ENCODE results near the gene DOP1A. TPM values are rescaled to one million over a fixed set of nuclear protein-coding genes. Genes with fewer than 3 reads are reported as not detected.

DOP1A gene
- total and polyA plus RNA-seq, 2 of the 4 experiments (the other 2 are of a cell fraction): 6.0 to 32.4 TPM

DNA sequence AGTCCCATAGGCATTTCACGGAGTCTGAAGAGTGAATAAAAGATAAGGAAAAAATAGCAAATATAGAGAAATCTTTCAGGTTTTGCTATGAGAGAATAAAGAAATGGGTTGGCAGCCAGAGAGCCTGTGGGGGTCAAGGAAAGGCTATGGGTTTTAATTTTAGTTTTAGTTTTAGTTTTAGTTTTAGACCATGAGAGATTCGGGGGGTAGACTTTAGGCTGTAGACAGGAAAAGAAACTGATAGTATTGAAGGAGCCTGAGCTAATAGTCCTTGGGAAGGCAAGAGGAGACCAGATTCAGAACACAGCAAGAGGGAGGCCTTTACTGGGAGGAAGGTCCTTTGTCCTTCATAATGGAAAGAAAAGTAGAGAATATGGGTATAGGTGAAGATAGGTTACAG is 19.3 kb downstream of the DOP1A start:
- Histone ChIP-seq H4K8ac (ENCODE audit: low read depth in 2 of 2, low read length in 2 of 2) (no peak overlapping the region), H3K36me3 (ENCODE audit: control insufficient read depth, insufficient read depth, low read length) (no peaks in the 10 kb centered on the region), H3K4me2 (ENCODE audit: low read depth, low read length) (no peak overlapping the region), H3K9me1 (ENCODE audit: insufficient read depth, low read length) (no peaks in the 10 kb centered on the region), H4K5ac (ENCODE audit: low read depth, low read length) (no peak overlapping the region), H3K56ac (ENCODE audit: extremely low read depth, insufficient read depth, low read length) (no peak overlapping the region), H3K4ac (ENCODE audit: low read depth, low read length) (no peak overlapping the region), H3K9me3 (ENCODE audit: control insufficient read depth, insufficient read depth, low read length) (no peaks in the 10 kb centered on the region), H3K4me1 (ENCODE audit: control insufficient read depth, insufficient read depth, low read length) (no peaks in the 10 kb centered on the region), H3K14ac (replicated peaks; ENCODE audit: low read depth, low read length) (no peak overlapping the region), H2BK5ac (ENCODE audit: low read depth, low read length, poor library complexity, severe bottlenecking) (no peak overlapping the region), H3K27ac (ENCODE audit: insufficient read depth, low read length) (no peak overlapping the region), H2BK20ac (ENCODE audit: low read depth, low read length) (no peak overlapping the region), H3K79me1 (ENCODE audit: low read depth in 1 of 2, low read length in 2 of 2) (no peaks in the 10 kb centered on the region; a peak in 1 of 4 replicates), H2AFZ (replicated peaks; ENCODE audit: low read length, poor library complexity) (no peak overlapping the region), H2AK5ac (ENCODE audit: low read depth, low read length) (no peak overlapping the region), H3K4me3 (ENCODE audit: insufficient read depth, low read depth, low read length) (no peak overlapping the region), H3K27me3 (ENCODE audit: control insufficient read depth, insufficient read depth, low read length) (no peaks in the 10 kb centered on the region), H3K18ac (ENCODE audit: low read depth, low read length) (no peak overlapping the region), H3K23ac (ENCODE audit: low read depth, low read length) (no peak overlapping the region), H2BK120ac (ENCODE audit: low read depth, low read length) (no peak overlapping the region), H2AK9ac (replicated peaks; ENCODE audit: low read depth, low read length, poor library complexity) (no peak overlapping the region), H4K91ac (ENCODE audit: insufficient read depth, low read depth, low read length) (no peak overlapping the region), H4K20me1 (ENCODE audit: insufficient read depth, low read length) (no peaks in the 10 kb centered on the region), H3K9ac (ENCODE audit: low read depth, low read length) (no peak overlapping the region), H2BK15ac (ENCODE audit: low read depth, low read length) (no peak overlapping the region)
- POLR2A ChIA-PET (ENCODE audit: unreplicated experiment): no interaction called here
- CTCF ChIA-PET: interaction anchor here (1.7 kb wide), 1 partner anchor 19 kb away, joined by 5 read pairs; the partner anchor contains the start of gene DOP1A
- TF ChIP-seq CHD1 (IDR thresholded peaks at IDR 0.05; ENCODE audit: low read depth, low read length): no peak
- TF ChIP-seq NFE2L2 (IDR thresholded peaks at IDR 0.05; ENCODE audit: low read depth, low read length): no peak
- no peak for TF ChIP-seq MAZ (IDR thresholded peaks at IDR 0.05; ENCODE audit: borderline replicate concordance, low read depth, low read length)
- no peak for TF ChIP-seq MAFK (IDR thresholded peaks at IDR 0.05; ENCODE audit: low read depth, low read length)
- TF ChIP-seq POLR2A (IDR thresholded peaks at IDR 0.05; ENCODE audit: low read depth, low read length): no peak
- no peak for TF ChIP-seq CEBPB (IDR thresholded peaks at IDR 0.05; ENCODE audit: low read depth, low read length)
- TF ChIP-seq RFX5 (IDR thresholded peaks at IDR 0.05; ENCODE audit: low read depth, low read length): no peak
- TF ChIP-seq, protein P1, sequence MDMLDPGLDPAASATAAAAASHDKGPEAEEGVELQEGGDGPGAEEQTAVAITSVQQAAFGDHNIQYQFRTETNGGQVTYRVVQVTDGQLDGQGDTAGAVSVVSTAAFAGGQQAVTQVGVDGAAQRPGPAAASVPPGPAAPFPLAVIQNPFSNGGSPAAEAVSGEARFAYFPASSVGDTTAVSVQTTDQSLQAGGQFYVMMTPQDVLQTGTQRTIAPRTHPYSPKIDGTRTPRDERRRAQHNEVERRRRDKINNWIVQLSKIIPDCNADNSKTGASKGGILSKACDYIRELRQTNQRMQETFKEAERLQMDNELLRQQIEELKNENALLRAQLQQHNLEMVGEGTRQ (IDR thresholded peaks at IDR 0.05; ENCODE audit: low read depth, low read length): no peak
- TF ChIP-seq RCOR1 (IDR thresholded peaks at IDR 0.05; ENCODE audit: insufficient replicate concordance, low read length): no peak
- TF ChIP-seq RAD21 (IDR thresholded peaks at IDR 0.05; ENCODE audit: low read length): no peak
- no peak for TF ChIP-seq SMC3 (IDR thresholded peaks at IDR 0.05; ENCODE audit: low read depth, low read length)
- no peak for TF ChIP-seq BHLHE40 (IDR thresholded peaks at IDR 0.05; ENCODE audit: low read depth, low read length)
- DNase-seq (no peak), ATAC-seq (ENCODE audit: low read depth) (no peak)
- intact Hi-C loops (cut with micrococcal nuclease) (no loop called here), dilution Hi-C loops (cut with HindIII; ENCODE audit: low sequenced_read_pairs, unreplicated experiment) (no loop called here), in situ Hi-C loops (cut with MboI; ENCODE audit: low sequenced_read_pairs) (no loop called here)
- BruUV-seq (replicated peaks): no TSS peak
- 100% methylated on average over 2 of the region's 2 CpGs; no CpG with 5 or more reads in 1 of the 2 experiments for WGBS, 2 experiments (ENCODE audit: extremely low coverage in 2 of 2, insufficient read length in 1 of 2)

Measured in IMR-90 (cell line).